ENCODE measurements around the gene WWC1. TPM values are rescaled to one million over a fixed set of nuclear protein-coding genes. Genes with fewer than 3 reads are reported as not detected.

Gene WWC1
- total and polyA plus RNA-seq, 9 of the 15 experiments (the other 6 are each of a cell fraction or from before 2014, with no cell fraction given), result under 0.01 to 0.54 (median 0.42) TPM; not detected in 6

DNA sequence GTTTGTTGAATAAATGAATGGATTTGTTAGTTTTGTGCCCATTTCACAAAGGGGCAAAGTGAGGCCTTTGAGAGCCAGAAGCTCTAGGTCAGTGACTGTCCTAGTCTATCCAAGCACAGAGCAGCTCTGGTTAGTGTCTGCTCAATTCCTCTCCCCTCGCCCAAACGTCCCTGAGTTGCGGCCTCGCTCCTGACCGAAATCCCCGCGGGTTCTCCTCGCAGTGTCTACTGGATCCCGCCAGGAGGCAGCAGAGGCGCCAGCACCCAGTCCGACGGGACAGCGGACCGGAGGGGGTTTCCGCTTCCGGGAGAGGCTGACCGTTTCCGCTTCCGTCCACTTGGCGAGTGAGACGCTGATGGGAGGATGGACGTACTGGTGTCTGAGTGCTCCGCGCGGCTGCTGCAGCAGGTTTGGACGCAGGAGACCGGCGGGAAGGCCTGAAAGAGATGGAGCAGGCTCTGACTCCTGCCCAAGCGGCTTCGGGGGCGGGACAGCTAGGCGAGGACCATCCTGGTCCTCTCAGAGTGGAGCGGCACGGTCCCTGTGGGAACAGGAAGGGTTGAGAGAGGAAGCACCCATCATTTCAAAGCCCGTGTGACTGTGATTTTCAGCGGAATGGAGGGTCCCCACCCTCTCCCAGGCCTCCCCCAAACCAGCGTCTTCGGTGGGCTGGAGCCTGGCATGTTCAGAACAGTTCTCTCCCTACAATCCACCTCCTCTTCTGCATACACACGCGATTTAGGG, 194.9 kb downstream of the WWC1 start, which contains the start of gene RARS1 (continued):
- no peak for TF ChIP-seq TAF15 (IDR thresholded peaks at IDR 0.05; ENCODE audit: low read depth, low read length)
- TF ChIP-seq ZNF717 (CRISPR knock-in tag; IDR thresholded peaks at IDR 0.05), result no peak
- TF ChIP-seq, protein P1, sequence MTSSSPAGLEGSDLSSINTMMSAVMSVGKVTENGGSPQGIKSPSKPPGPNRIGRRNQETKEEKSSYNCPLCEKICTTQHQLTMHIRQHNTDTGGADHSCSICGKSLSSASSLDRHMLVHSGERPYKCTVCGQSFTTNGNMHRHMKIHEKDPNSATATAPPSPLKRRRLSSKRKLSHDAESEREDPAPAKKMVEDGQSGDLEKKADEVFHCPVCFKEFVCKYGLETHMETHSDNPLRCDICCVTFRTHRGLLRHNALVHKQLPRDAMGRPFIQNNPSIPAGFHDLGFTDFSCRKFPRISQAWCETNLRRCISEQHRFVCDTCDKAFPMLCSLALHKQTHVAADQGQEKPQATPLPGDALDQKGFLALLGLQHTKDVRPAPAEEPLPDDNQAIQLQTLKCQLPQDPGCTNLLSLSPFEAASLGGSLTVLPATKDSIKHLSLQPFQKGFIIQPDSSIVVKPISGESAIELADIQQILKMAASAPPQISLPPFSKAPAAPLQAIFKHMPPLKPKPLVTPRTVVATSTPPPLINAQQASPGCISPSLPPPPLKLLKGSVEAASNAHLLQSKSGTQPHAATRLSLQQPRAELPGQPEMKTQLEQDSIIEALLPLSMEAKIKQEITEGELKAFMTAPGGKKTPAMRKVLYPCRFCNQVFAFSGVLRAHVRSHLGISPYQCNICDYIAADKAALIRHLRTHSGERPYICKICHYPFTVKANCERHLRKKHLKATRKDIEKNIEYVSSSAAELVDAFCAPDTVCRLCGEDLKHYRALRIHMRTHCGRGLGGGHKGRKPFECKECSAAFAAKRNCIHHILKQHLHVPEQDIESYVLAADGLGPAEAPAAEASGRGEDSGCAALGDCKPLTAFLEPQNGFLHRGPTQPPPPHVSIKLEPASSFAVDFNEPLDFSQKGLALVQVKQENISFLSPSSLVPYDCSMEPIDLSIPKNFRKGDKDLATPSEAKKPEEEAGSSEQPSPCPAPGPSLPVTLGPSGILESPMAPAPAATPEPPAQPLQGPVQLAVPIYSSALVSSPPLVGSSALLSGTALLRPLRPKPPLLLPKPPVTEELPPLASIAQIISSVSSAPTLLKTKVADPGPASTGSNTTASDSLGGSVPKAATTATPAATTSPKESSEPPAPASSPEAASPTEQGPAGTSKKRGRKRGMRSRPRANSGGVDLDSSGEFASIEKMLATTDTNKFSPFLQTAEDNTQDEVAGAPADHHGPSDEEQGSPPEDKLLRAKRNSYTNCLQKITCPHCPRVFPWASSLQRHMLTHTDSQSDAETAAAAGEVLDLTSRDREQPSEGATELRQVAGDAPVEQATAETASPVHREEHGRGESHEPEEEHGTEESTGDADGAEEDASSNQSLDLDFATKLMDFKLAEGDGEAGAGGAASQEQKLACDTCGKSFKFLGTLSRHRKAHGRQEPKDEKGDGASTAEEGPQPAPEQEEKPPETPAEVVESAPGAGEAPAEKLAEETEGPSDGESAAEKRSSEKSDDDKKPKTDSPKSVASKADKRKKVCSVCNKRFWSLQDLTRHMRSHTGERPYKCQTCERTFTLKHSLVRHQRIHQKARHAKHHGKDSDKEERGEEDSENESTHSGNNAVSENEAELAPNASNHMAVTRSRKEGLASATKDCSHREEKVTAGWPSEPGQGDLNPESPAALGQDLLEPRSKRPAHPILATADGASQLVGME (CRISPR knock-in tag; IDR thresholded peaks at IDR 0.05), result no peak
- TF ChIP-seq RFX5 (IDR thresholded peaks at IDR 0.05; ENCODE audit: low read depth, low read length), result no peak
- TF ChIP-seq ZNF668 (CRISPR knock-in tag; IDR thresholded peaks at IDR 0.05), result no peak
- TF ChIP-seq, protein P2, sequence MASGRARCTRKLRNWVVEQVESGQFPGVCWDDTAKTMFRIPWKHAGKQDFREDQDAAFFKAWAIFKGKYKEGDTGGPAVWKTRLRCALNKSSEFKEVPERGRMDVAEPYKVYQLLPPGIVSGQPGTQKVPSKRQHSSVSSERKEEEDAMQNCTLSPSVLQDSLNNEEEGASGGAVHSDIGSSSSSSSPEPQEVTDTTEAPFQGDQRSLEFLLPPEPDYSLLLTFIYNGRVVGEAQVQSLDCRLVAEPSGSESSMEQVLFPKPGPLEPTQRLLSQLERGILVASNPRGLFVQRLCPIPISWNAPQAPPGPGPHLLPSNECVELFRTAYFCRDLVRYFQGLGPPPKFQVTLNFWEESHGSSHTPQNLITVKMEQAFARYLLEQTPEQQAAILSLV (tag; IDR thresholded peaks at IDR 0.05), result no peak
- TF ChIP-seq CREM (IDR thresholded peaks at IDR 0.05; ENCODE audit: low read depth), result peak; percentile 87
- no peak for TF ChIP-seq NR4A1 (CRISPR knock-in tag; IDR thresholded peaks at IDR 0.05)
- no peak for TF ChIP-seq NR4A1 (tag; IDR thresholded peaks at IDR 0.05)
- no peak for TF ChIP-seq MYBL2 (IDR thresholded peaks at IDR 0.05; ENCODE audit: low read depth)
- no peak for TF ChIP-seq MYBL2 (CRISPR knock-in tag; IDR thresholded peaks at IDR 0.05; ENCODE audit: borderline replicate concordance)
- no peak for TF ChIP-seq HMG20B (CRISPR knock-in tag; IDR thresholded peaks at IDR 0.05)
- peak; percentile 73 for TF ChIP-seq TAF7 (tag; IDR thresholded peaks at IDR 0.05)
- TF ChIP-seq, protein P3, sequence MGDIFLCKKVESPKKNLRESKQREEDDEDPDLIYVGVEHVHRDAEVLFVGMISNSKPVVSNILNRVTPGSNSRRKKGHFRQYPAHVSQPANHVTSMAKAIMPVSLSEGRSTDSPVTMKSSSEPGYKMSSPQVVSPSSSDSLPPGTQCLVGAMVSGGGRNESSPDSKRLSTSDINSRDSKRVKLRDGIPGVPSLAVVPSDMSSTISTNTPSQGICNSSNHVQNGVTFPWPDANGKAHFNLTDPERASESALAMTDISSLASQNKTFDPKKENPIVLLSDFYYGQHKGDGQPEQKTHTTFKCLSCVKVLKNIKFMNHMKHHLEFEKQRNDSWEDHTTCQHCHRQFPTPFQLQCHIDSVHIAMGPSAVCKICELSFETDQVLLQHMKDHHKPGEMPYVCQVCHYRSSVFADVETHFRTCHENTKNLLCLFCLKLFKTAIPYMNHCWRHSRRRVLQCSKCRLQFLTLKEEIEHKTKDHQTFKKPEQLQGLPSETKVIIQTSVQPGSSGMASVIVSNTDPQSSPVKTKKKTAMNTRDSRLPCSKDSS (IDR thresholded peaks at IDR 0.05; ENCODE audit: low read depth, partially characterized antibody), result no peak
- TF ChIP-seq TRIM24 (IDR thresholded peaks at IDR 0.05), result peak in 1 of 2 experiments; percentile 42; a peak in 1 of 4 replicates
- TF ChIP-seq, protein P4, sequence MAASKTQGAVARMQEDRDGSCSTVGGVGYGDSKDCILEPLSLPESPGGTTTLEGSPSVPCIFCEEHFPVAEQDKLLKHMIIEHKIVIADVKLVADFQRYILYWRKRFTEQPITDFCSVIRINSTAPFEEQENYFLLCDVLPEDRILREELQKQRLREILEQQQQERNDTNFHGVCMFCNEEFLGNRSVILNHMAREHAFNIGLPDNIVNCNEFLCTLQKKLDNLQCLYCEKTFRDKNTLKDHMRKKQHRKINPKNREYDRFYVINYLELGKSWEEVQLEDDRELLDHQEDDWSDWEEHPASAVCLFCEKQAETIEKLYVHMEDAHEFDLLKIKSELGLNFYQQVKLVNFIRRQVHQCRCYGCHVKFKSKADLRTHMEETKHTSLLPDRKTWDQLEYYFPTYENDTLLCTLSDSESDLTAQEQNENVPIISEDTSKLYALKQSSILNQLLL (CRISPR knock-in tag; IDR thresholded peaks at IDR 0.05; ENCODE audit: borderline replicate concordance), result no peak
- peak; percentile 43 for TF ChIP-seq CHD1 (IDR thresholded peaks at IDR 0.05; ENCODE audit: low read length)
- TF ChIP-seq FOXK2 (conservative IDR thresholded peaks at IDR 0.05 in 1 of 2, IDR thresholded peaks at IDR 0.05 in 1 of 2; ENCODE audit: low read depth in 2 of 2), result no peak
- no peak for TF ChIP-seq ERF (CRISPR knock-in tag; IDR thresholded peaks at IDR 0.05)

Data from K562 (cell line).